Astrocyte of the cerebellum (primary cell): ENCODE measurements around the gene CHRNE.
A peak's percentile ranks its signal among the peaks of the same experiment; 100 is the strongest.

Experiments
- DNase-seq: peaks from one replicate; pipeline ENCODE4 v3.0.0-alpha.2; 2011; ENCODE audit warnings: low read depth
- H3K4me3 ChIP-seq: 2 replicates; pipeline ENCODE4 v1.5.1; 2011; ENCODE audit warnings: mild to moderate bottlenecking, low read depth, low read length, moderate library complexity
- in situ Hi-C: cut with HindIII; loops from 2 replicates; pipeline ENCODE4 v1.10.0; 2017; ENCODE audit warnings: low sequenced_read_pairs
- TF ChIP-seq, protein P1 (sequence below): IDR thresholded peaks from 2 replicates; pipeline ENCODE4 v1.5.1; 2012; ENCODE audit warnings: low read length, low read depth, moderate library complexity, mild to moderate bottlenecking; ENCODE audit errors: missing control alignments

CHRNE gene

GRCh38 chr17:4948166-4948930, 45.5 kb upstream of the CHRNE start, which contains the start of gene PFN1:
TSS of gene PFN1 (minus strand) at chr17:4948530. CDS start at chr17:4948394, 136 bp downstream.
- peak; percentile 78 for DNase-seq
- in situ Hi-C loops: no loop called here
- TF ChIP-seq, protein P1, sequence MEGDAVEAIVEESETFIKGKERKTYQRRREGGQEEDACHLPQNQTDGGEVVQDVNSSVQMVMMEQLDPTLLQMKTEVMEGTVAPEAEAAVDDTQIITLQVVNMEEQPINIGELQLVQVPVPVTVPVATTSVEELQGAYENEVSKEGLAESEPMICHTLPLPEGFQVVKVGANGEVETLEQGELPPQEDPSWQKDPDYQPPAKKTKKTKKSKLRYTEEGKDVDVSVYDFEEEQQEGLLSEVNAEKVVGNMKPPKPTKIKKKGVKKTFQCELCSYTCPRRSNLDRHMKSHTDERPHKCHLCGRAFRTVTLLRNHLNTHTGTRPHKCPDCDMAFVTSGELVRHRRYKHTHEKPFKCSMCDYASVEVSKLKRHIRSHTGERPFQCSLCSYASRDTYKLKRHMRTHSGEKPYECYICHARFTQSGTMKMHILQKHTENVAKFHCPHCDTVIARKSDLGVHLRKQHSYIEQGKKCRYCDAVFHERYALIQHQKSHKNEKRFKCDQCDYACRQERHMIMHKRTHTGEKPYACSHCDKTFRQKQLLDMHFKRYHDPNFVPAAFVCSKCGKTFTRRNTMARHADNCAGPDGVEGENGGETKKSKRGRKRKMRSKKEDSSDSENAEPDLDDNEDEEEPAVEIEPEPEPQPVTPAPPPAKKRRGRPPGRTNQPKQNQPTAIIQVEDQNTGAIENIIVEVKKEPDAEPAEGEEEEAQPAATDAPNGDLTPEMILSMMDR: no peak
- H3K4me3 ChIP-seq: peak within 1 kb of the TSS; percentile 97

DNA sequence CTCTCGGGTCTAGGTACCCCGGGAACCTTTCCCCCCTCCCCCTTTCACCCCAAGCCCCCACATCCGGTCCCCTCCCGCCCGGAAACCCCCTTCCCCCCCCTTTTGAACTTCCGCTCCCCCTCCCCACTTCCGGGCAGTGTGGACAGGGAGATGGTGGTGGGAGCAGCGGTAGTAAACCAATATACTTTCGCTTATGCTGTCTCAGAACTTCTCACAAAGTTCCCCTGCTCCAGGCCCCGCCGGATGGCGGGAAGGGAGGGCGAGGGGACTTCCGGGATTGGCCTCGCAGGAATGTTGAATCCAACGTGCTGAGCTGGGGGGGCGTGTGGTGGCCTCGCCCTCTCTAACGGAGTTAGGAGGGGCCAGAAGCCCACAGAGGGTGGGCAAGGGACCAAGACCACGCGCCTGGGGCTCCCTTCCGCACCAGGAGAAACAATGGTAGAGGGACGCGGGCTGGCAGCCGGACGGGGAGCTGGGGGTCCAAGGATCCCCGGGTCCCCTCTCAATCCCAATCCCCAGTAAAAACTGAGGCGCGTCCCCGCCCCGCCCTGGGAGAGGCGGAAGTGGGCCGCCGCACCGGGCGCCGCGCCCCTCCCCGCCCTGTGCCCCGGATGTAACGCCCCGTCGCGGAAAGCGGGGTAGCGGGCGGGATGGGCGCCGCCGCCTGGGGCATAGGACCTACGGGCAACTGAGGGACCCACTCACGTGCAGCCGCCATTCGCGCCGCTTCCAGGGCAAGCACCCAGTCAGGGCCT, 44.7 kb upstream of the CHRNE start:
- TF ChIP-seq, protein P1: no peak
- in situ Hi-C loops: no loop called here
- peak overlapping the region; percentile 97 for H3K4me3 ChIP-seq
- DNase-seq: no peak

DNA sequence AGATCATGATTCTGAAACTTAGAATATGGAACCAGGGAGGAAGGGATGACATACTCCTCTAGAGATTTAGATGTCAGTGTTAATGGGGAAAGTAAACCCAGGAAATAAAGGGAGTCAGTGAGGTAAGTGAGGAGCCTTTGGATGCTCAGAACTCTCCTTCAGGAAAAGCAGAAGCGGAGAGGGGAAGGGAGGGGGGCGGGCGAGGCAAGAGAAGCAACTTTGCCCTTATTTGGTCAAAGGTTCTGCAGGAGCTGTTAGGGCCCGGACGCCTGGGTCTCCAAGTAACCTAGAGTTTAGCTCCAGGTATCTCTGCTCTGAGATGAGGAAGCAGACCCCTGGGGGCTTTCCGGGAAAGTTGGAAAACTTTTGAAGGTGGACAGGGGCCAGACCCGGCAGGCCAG, 44.1 kb upstream of the CHRNE start:
- in situ Hi-C loops: no loop called here
- no peak for DNase-seq
- peak overlapping the region; percentile 97 for H3K4me3 ChIP-seq
- TF ChIP-seq, protein P1: no peak

GRCh38 chr17:4946312-4946976, 43.5 kb upstream of the CHRNE start:
- TF ChIP-seq, protein P1: no peak
- in situ Hi-C loops: no loop called here
- peak overlapping the region; percentile 97 for H3K4me3 ChIP-seq
- no peak for DNase-seq

DNA sequence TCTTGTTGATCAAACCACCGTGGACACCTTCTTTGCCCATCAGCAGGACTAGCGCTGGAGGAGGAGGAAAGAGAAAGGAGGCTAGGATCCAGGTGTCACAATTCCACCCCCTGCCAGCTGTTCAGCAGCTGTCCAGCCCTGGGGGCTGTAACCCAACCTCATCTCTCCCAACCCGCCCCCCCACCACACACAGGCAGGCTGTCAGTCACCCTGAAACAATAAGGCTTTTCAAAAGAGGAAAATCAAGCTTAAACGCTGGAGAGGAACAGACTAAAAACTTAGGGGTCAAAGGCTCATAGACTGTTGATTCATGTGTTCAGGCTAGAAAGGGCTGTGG, 43.0 kb upstream of the CHRNE start:
- TF ChIP-seq, protein P1: no peak
- in situ Hi-C loops: no loop called here
- DNase-seq: no peak
- peak overlapping the region; percentile 97 for H3K4me3 ChIP-seq

GRCh38 chr17:4945176-4945943, 42.5 kb upstream of the CHRNE start:
- TF ChIP-seq, protein P1: no peak
- H3K4me3 ChIP-seq: peak overlapping the region; percentile 97
- peak; percentile 62 for DNase-seq
- in situ Hi-C loops: no loop called here
